ENCODE data around the gene MORF4L1.

The MORF4L1 gene

DNA sequence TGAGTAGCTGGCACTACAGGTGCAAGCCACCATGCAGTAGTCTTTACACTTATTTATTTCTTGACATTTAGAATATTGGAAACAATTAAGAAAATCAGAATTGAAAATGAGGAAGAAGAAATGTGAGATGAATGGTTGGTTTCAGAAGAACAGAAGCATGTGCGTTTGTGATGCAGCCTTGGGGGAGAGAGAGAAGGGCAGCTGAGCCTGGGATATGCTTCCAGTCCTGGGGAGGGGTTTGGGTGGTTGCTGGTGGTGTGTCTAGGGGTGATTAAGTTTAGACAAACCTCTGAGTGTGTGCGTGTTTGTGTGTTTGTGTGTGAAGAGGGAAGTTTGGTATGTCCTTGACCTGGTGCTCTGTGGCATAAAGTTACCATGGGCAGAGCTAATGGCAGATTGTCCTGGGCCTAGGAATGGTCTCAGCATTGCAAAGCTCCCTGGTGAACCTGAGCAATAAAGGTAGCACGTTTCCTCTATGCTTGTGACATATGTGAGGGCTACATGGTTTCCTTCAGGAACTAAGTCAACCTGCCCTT lies 36.5 kb downstream of the MORF4L1 start:
- WGBS (ENCODE audit: extremely low coverage, insufficient coverage, insufficient read length): 100% methylated on average over 1 of the region's 3 CpGs
- no peak overlapping the region for H3K9ac ChIP-seq (ENCODE audit: low read length)
- no peak overlapping the region for H3K23ac ChIP-seq (ENCODE audit: low read length)
- DNase-seq: no peak
- H3K9me3 ChIP-seq (ENCODE audit: insufficient read depth, low read depth, low read length): no peaks in the 10 kb centered on the region
- no peak overlapping the region for H3K27ac ChIP-seq (ENCODE audit: low read depth, low read length)
- no peak overlapping the region for H3K4ac ChIP-seq (ENCODE audit: low read depth, low read length)
- H4K8ac ChIP-seq (ENCODE audit: low read depth, low read length): no peak overlapping the region
- H4K12ac ChIP-seq (ENCODE audit: low read depth, low read length): no peak overlapping the region
- no peak overlapping the region for H2AK5ac ChIP-seq (ENCODE audit: low read length)
- no peaks in the 10 kb centered on the region for H3K4me1 ChIP-seq (ENCODE audit: control insufficient read depth in 1 of 2, insufficient read depth in 2 of 2, low read length in 2 of 2)
- no peak overlapping the region for H4K91ac ChIP-seq (ENCODE audit: low read depth, low read length)
- no peaks in the 10 kb centered on the region for H3K79me2 ChIP-seq (ENCODE audit: control insufficient read depth, insufficient read depth, low read length, poor library complexity)
- no peak overlapping the region for H2BK5ac ChIP-seq (ENCODE audit: low read depth, low read length, poor library complexity)
- H2BK120ac ChIP-seq (ENCODE audit: insufficient read depth, low read length, poor library complexity): no peak overlapping the region
- no peak overlapping the region for H3K4me2 ChIP-seq (ENCODE audit: low read length)
- no peak overlapping the region for H2AFZ ChIP-seq (ENCODE audit: insufficient read depth, low read length, poor library complexity)
- no peaks in the 10 kb centered on the region for H3K27me3 ChIP-seq (ENCODE audit: insufficient read depth, low read length)
- no peak overlapping the region for H3K4me3 ChIP-seq (ENCODE audit: low read depth, low read length)
- H3K79me1 ChIP-seq (ENCODE audit: low read length): no peaks in the 10 kb centered on the region
- no peak overlapping the region for H2BK12ac ChIP-seq (ENCODE audit: low read length)
- no peak overlapping the region for H3K14ac ChIP-seq (ENCODE audit: low read length)
- no peak overlapping the region for H3K18ac ChIP-seq (ENCODE audit: low read length)
- peaks cover 37 to 55% of the 10 kb centered on the region in 2 experiments for H3K36me3 ChIP-seq (ENCODE audit: control insufficient read depth in 1 of 2, insufficient read depth in 2 of 2, low read length in 2 of 2)

DNA sequence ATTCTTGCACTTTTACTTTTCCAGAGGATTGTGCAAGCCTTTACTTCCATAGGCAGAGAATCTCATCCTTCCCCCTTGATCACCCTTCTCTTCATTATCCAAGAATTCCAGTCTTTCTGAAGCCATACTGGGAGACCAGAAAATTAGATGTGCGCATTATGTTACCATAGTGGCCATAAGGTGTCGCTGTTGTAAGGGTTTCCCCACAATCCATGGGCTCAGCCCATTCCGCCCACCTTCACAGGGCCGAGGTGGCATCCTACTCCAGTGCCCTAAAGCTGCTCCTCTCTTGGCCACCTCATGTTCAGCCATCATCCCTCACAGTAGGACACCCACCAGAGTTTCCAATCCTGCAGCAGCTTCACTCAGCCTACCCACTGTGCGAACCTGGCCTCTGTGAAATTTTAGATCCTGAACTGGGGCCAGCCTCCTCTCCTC lies 37.1 kb downstream of the MORF4L1 start:
- no peak overlapping the region for H2BK120ac ChIP-seq (ENCODE audit: insufficient read depth, low read length, poor library complexity)
- no peak overlapping the region for H3K14ac ChIP-seq (ENCODE audit: low read length)
- WGBS (ENCODE audit: extremely low coverage, insufficient coverage, insufficient read length): no CpG with 5 or more reads among the region's 5 CpGs
- no peak overlapping the region for H3K4ac ChIP-seq (ENCODE audit: low read depth, low read length)
- H3K9me3 ChIP-seq (ENCODE audit: insufficient read depth, low read depth, low read length): no peaks in the 10 kb centered on the region
- H2AK5ac ChIP-seq (ENCODE audit: low read length): no peak overlapping the region
- H3K4me2 ChIP-seq (ENCODE audit: low read length): no peak overlapping the region
- no peak overlapping the region for H4K91ac ChIP-seq (ENCODE audit: low read depth, low read length)
- no peak overlapping the region for H3K9ac ChIP-seq (ENCODE audit: low read length)
- no peak overlapping the region for H3K18ac ChIP-seq (ENCODE audit: low read length)
- H3K79me1 ChIP-seq (ENCODE audit: low read length): no peaks in the 10 kb centered on the region
- H3K23ac ChIP-seq (ENCODE audit: low read length): no peak overlapping the region
- H4K8ac ChIP-seq (ENCODE audit: low read depth, low read length): no peak overlapping the region
- H3K4me3 ChIP-seq (ENCODE audit: low read depth, low read length): no peak overlapping the region
- H2BK12ac ChIP-seq (ENCODE audit: low read length): no peak overlapping the region
- peaks cover 33 to 54% of the 10 kb centered on the region in 2 experiments for H3K36me3 ChIP-seq (ENCODE audit: control insufficient read depth in 1 of 2, insufficient read depth in 2 of 2, low read length in 2 of 2)
- H3K27me3 ChIP-seq (ENCODE audit: insufficient read depth, low read length): no peaks in the 10 kb centered on the region
- no peaks in the 10 kb centered on the region for H3K4me1 ChIP-seq (ENCODE audit: control insufficient read depth in 1 of 2, insufficient read depth in 2 of 2, low read length in 2 of 2)
- DNase-seq: peak in 1 of 2 donors; percentile 67
- H4K12ac ChIP-seq (ENCODE audit: low read depth, low read length): peak overlapping the region; percentile 38
- no peak overlapping the region for H2AFZ ChIP-seq (ENCODE audit: insufficient read depth, low read length, poor library complexity)
- no peak overlapping the region for H3K27ac ChIP-seq (ENCODE audit: low read depth, low read length)
- H2BK5ac ChIP-seq (ENCODE audit: low read depth, low read length, poor library complexity): no peak overlapping the region
- no peaks in the 10 kb centered on the region for H3K79me2 ChIP-seq (ENCODE audit: control insufficient read depth, insufficient read depth, low read length, poor library complexity)

DNA sequence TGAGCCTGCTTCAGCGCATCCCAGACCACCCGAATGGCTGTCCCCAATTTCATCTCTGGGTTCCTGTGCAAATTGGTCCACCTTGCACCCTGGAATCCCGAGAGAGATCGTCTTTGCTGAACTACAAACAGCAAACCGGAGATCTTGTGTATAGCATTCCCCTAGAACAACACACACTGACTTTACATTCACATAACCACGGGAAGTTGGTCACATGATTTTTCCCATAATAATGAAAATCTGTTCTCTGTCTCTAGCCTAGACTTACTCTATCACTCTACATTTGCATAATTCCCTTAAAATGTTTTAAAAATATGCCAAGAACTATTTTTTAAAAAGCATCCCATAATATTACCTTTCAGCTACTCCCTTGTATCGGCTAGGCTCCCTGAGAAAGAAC lies 37.6 kb downstream of the MORF4L1 start:
- H4K8ac ChIP-seq (ENCODE audit: low read depth, low read length): no peak overlapping the region
- H3K9ac ChIP-seq (ENCODE audit: low read length): no peak overlapping the region
- H3K79me1 ChIP-seq (ENCODE audit: low read length): no peaks in the 10 kb centered on the region
- H3K4ac ChIP-seq (ENCODE audit: low read depth, low read length): no peak overlapping the region
- H2BK120ac ChIP-seq (ENCODE audit: insufficient read depth, low read length, poor library complexity): no peak overlapping the region
- no peak overlapping the region for H3K4me2 ChIP-seq (ENCODE audit: low read length)
- no peak overlapping the region for H4K91ac ChIP-seq (ENCODE audit: low read depth, low read length)
- H3K4me3 ChIP-seq (ENCODE audit: low read depth, low read length): no peak overlapping the region
- no peak overlapping the region for H2BK12ac ChIP-seq (ENCODE audit: low read length)
- no peak overlapping the region for H2AK5ac ChIP-seq (ENCODE audit: low read length)
- peaks cover 33 to 57% of the 10 kb centered on the region in 2 experiments for H3K36me3 ChIP-seq (ENCODE audit: control insufficient read depth in 1 of 2, insufficient read depth in 2 of 2, low read length in 2 of 2)
- H3K27ac ChIP-seq (ENCODE audit: low read depth, low read length): no peak overlapping the region
- H3K14ac ChIP-seq (ENCODE audit: low read length): no peak overlapping the region
- H3K23ac ChIP-seq (ENCODE audit: low read length): no peak overlapping the region
- WGBS (ENCODE audit: extremely low coverage, insufficient coverage, insufficient read length): no CpG with 5 or more reads among the region's 7 CpGs
- no peak overlapping the region for H2AFZ ChIP-seq (ENCODE audit: insufficient read depth, low read length, poor library complexity)
- no peaks in the 10 kb centered on the region for H3K9me3 ChIP-seq (ENCODE audit: insufficient read depth, low read depth, low read length)
- DNase-seq: no peak
- H3K79me2 ChIP-seq (ENCODE audit: control insufficient read depth, insufficient read depth, low read length, poor library complexity): no peaks in the 10 kb centered on the region
- H4K12ac ChIP-seq (ENCODE audit: low read depth, low read length): no peak overlapping the region
- no peak overlapping the region for H2BK5ac ChIP-seq (ENCODE audit: low read depth, low read length, poor library complexity)
- H3K4me1 ChIP-seq (ENCODE audit: control insufficient read depth in 1 of 2, insufficient read depth in 2 of 2, low read length in 2 of 2): no peaks in the 10 kb centered on the region
- H3K18ac ChIP-seq (ENCODE audit: low read length): no peak overlapping the region
- H3K27me3 ChIP-seq (ENCODE audit: insufficient read depth, low read length): no peaks in the 10 kb centered on the region

DNA sequence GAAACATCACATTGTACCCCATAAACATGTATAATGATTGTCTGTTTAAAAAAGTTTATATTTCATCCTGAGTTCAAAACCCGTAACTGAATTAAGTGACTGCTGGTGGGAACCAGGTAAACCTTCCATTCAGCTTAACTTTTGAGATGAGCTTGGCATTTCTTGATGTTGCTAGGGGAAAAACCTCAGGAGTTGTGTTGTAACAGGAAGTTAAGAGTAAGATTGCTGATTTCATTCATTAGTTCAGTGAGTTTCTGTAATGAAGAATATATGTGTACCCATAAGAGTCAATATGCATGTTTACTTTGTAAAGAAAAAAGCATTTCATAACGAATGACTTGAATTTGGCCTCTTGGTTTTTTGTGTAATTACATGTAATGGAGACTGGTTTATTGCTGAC lies 39.6 kb downstream of the MORF4L1 start:
- no peak overlapping the region for H3K4me3 ChIP-seq (ENCODE audit: low read depth, low read length)
- no peak overlapping the region for H3K9ac ChIP-seq (ENCODE audit: low read length)
- peaks cover 30 to 47% of the 10 kb centered on the region in 2 experiments for H3K36me3 ChIP-seq (ENCODE audit: control insufficient read depth in 1 of 2, insufficient read depth in 2 of 2, low read length in 2 of 2)
- DNase-seq: no peak
- peaks cover 0 to 4% of the 10 kb centered on the region in 2 experiments for H3K4me1 ChIP-seq (ENCODE audit: control insufficient read depth in 1 of 2, insufficient read depth in 2 of 2, low read length in 2 of 2)
- H2AK5ac ChIP-seq (ENCODE audit: low read length): no peak overlapping the region
- H3K18ac ChIP-seq (ENCODE audit: low read length): no peak overlapping the region
- H4K8ac ChIP-seq (ENCODE audit: low read depth, low read length): no peak overlapping the region
- no peak overlapping the region for H3K4ac ChIP-seq (ENCODE audit: low read depth, low read length)
- H3K4me2 ChIP-seq (ENCODE audit: low read length): no peak overlapping the region
- H2BK12ac ChIP-seq (ENCODE audit: low read length): no peak overlapping the region
- no peak overlapping the region for H2BK5ac ChIP-seq (ENCODE audit: low read depth, low read length, poor library complexity)
- H2BK120ac ChIP-seq (ENCODE audit: insufficient read depth, low read length, poor library complexity): no peak overlapping the region
- no peaks in the 10 kb centered on the region for H3K9me3 ChIP-seq (ENCODE audit: insufficient read depth, low read depth, low read length)
- no peak overlapping the region for H2AFZ ChIP-seq (ENCODE audit: insufficient read depth, low read length, poor library complexity)
- WGBS (ENCODE audit: extremely low coverage, insufficient coverage, insufficient read length): no CpG with 5 or more reads among the region's 2 CpGs
- no peak overlapping the region for H3K23ac ChIP-seq (ENCODE audit: low read length)
- no peak overlapping the region for H4K12ac ChIP-seq (ENCODE audit: low read depth, low read length)
- H3K27me3 ChIP-seq (ENCODE audit: insufficient read depth, low read length): no peaks in the 10 kb centered on the region
- no peak overlapping the region for H3K27ac ChIP-seq (ENCODE audit: low read depth, low read length)
- no peaks in the 10 kb centered on the region for H3K79me1 ChIP-seq (ENCODE audit: low read length)
- no peaks in the 10 kb centered on the region for H3K79me2 ChIP-seq (ENCODE audit: control insufficient read depth, insufficient read depth, low read length, poor library complexity)
- H3K14ac ChIP-seq (ENCODE audit: low read length): no peak overlapping the region
- H4K91ac ChIP-seq (ENCODE audit: low read depth, low read length): no peak overlapping the region
